Rectal smooth muscle tissue (tissue), 1 donor: Measurements from ENCODE around the gene KIZ.

ENCODE experiments used
- H3K27ac ChIP-seq: one replicate; pipeline ENCODE4 v1.7.0; 2013; ENCODE audit warnings: low read depth, low read length, inconsistent platforms
- H3K27me3 ChIP-seq: one replicate; pipeline ENCODE4 v1.7.0; 2013; ENCODE audit warnings: low read length; ENCODE audit not compliant: control insufficient read depth, insufficient read depth
- H3K36me3 ChIP-seq: one replicate; pipeline ENCODE4 v1.7.0; 2013; ENCODE audit warnings: low read length; ENCODE audit not compliant: control insufficient read depth, insufficient read depth
- H3K4me1 ChIP-seq: one replicate; pipeline ENCODE4 v1.7.0; 2013; ENCODE audit warnings: low read length; ENCODE audit not compliant: control insufficient read depth, insufficient read depth
- H3K4me3 ChIP-seq: one replicate; pipeline ENCODE4 v1.7.0; 2013; ENCODE audit warnings: low read length
- H3K9ac ChIP-seq: one replicate; pipeline ENCODE4 v1.7.0; 2013; ENCODE audit warnings: low read length

KIZ gene

GRCh38 chr20:21203088-21203656 is 77.3 kb downstream of the KIZ start:
- H3K36me3 ChIP-seq: no peaks in the 10 kb centered on the region
- H3K27me3 ChIP-seq: no peaks in the 10 kb centered on the region
- peaks cover 2% of the 10 kb centered on the region for H3K4me1 ChIP-seq
- H3K9ac ChIP-seq: no peak overlapping the region
- H3K4me3 ChIP-seq: no peak overlapping the region
- H3K27ac ChIP-seq: no peak overlapping the region

- H3K4me1 ChIP-seq: no peaks in the 10 kb centered on the region
- H3K27ac ChIP-seq: no peak overlapping the region
- H3K27me3 ChIP-seq: no peaks in the 10 kb centered on the region
- no peaks in the 10 kb centered on the region for H3K36me3 ChIP-seq
- no peak overlapping the region for H3K9ac ChIP-seq
- no peak overlapping the region for H3K4me3 ChIP-seq
Measured at GRCh38 chr20:21206584-21206983, 80.7 kb downstream of the KIZ start.

GRCh38 chr20:21208999-21209398 is 83.1 kb downstream of the KIZ start:
- Histone ChIP-seq H3K36me3 (no peaks in the 10 kb centered on the region), H3K4me1 (no peaks in the 10 kb centered on the region), H3K27ac (no peak overlapping the region), H3K9ac (no peak overlapping the region), H3K4me3 (no peak overlapping the region), H3K27me3 (no peaks in the 10 kb centered on the region)

GRCh38 chr20:21209668-21210067 is 83.8 kb downstream of the KIZ start:
- no peaks in the 10 kb centered on the region for H3K36me3 ChIP-seq
- no peaks in the 10 kb centered on the region for H3K27me3 ChIP-seq
- H3K27ac ChIP-seq: no peak overlapping the region
- no peak overlapping the region for H3K4me3 ChIP-seq
- no peak overlapping the region for H3K9ac ChIP-seq
- H3K4me1 ChIP-seq: no peaks in the 10 kb centered on the region

GRCh38 chr20:21213691-21214090 is 87.8 kb downstream of the KIZ start:
- no peaks in the 10 kb centered on the region for H3K36me3 ChIP-seq
- no peak overlapping the region for H3K4me3 ChIP-seq
- no peak overlapping the region for H3K27ac ChIP-seq
- no peaks in the 10 kb centered on the region for H3K27me3 ChIP-seq
- H3K4me1 ChIP-seq: no peaks in the 10 kb centered on the region
- H3K9ac ChIP-seq: no peak overlapping the region

- no peaks in the 10 kb centered on the region for H3K27me3 ChIP-seq
- H3K9ac ChIP-seq: no peak overlapping the region
- H3K27ac ChIP-seq: no peak overlapping the region
Measured at GRCh38 chr20:21214431-21214830, 88.5 kb downstream of the KIZ start.

GRCh38 chr20:21219686-21220085 is 93.8 kb downstream of the KIZ start:
- H3K36me3 ChIP-seq: no peaks in the 10 kb centered on the region
- H3K4me3 ChIP-seq: no peak overlapping the region
- H3K9ac ChIP-seq: no peak overlapping the region
- H3K4me1 ChIP-seq: no peaks in the 10 kb centered on the region
- H3K27me3 ChIP-seq: no peaks in the 10 kb centered on the region
- H3K27ac ChIP-seq: no peak overlapping the region

More at GRCh38 chr20:21214431-21214830, 88.5 kb downstream of the KIZ start:
- Histone ChIP-seq H3K4me3 (no peak overlapping the region), H3K4me1 (no peaks in the 10 kb centered on the region), H3K36me3 (no peaks in the 10 kb centered on the region)

GRCh38 chr20:21224217-21224616 is 98.3 kb downstream of the KIZ start:
- Histone ChIP-seq H3K27ac (peak overlapping the region; percentile 13), H3K36me3 (peaks cover 9% of the 10 kb centered on the region), H3K4me1 (no peaks in the 10 kb centered on the region), H3K9ac (no peak overlapping the region), H3K4me3 (no peak overlapping the region), H3K27me3 (no peaks in the 10 kb centered on the region)

GRCh38 chr20:21225215-21225947 is 99.5 kb downstream of the KIZ start:
- Histone ChIP-seq H3K27ac (no peak overlapping the region), H3K4me1 (no peaks in the 10 kb centered on the region), H3K27me3 (no peaks in the 10 kb centered on the region), H3K4me3 (no peak overlapping the region), H3K36me3 (peaks cover 10% of the 10 kb centered on the region), H3K9ac (no peak overlapping the region)

- Histone ChIP-seq H3K4me3 (no peak overlapping the region), H3K9ac (no peak overlapping the region), H3K4me1 (no peaks in the 10 kb centered on the region), H3K27ac (no peak overlapping the region), H3K27me3 (no peaks in the 10 kb centered on the region), H3K36me3 (peaks cover 20% of the 10 kb centered on the region)
Measured at GRCh38 chr20:21228511-21228910, 102.6 kb downstream of the KIZ start.

- Histone ChIP-seq H3K9ac (no peak overlapping the region), H3K27me3 (no peaks in the 10 kb centered on the region), H3K36me3 (peaks cover 20% of the 10 kb centered on the region), H3K4me1 (no peaks in the 10 kb centered on the region), H3K27ac (no peak overlapping the region), H3K4me3 (no peak overlapping the region)
Measured at GRCh38 chr20:21229163-21229562, 103.3 kb downstream of the KIZ start.

GRCh38 chr20:21230220-21230619 is 104.3 kb downstream of the KIZ start:
- Histone ChIP-seq H3K4me1 (no peaks in the 10 kb centered on the region), H3K36me3 (peaks cover 20% of the 10 kb centered on the region), H3K9ac (no peak overlapping the region), H3K4me3 (no peak overlapping the region), H3K27ac (no peak overlapping the region), H3K27me3 (no peaks in the 10 kb centered on the region)

- Histone ChIP-seq H3K27me3 (no peaks in the 10 kb centered on the region), H3K9ac (no peak overlapping the region), H3K36me3 (peaks cover 20% of the 10 kb centered on the region), H3K4me1 (no peaks in the 10 kb centered on the region), H3K27ac (no peak overlapping the region), H3K4me3 (no peak overlapping the region)
Measured at GRCh38 chr20:21230686-21231085, 104.8 kb downstream of the KIZ start.
